Medulla oblongata (tissue), 1 donor: Measurements from ENCODE around the gene NUDCD2.
A peak's percentile ranks its signal among the peaks of the same experiment; 100 is the strongest.

Source experiments
- DNase-seq: peaks from one replicate; pipeline ENCODE4 v3.0.0-alpha.2; 2015; ENCODE audit errors: extremely low spot score

Gene NUDCD2

GRCh38 chr5:163459819-163460561 is at the start of gene NUDCD2:
TSS of gene NUDCD2 (minus strand) at chr5:163460102. CDS start at chr5:163460050, 52 bp downstream.
- DNase-seq, result peak; percentile 99

- peak; percentile 56 for DNase-seq
These were observed 49.5 kb upstream of the NUDCD2 start for GRCh38 chr5:163509291-163509951.

GRCh38 chr5:163508753-163509152 is 48.9 kb upstream of the NUDCD2 start:
- DNase-seq, result no peak

GRCh38 chr5:163506726-163507125 is 46.8 kb upstream of the NUDCD2 start:
- DNase-seq, result peak; percentile 27

GRCh38 chr5:163506095-163506457 is 46.2 kb upstream of the NUDCD2 start:
- no peak for DNase-seq

- peak; percentile 97 for DNase-seq
These were observed 45.6 kb upstream of the NUDCD2 start, which contains the start of gene MAT2B for GRCh38 chr5:163505368-163506094. TSS of gene MAT2B (plus strand) at chr5:163505619. CDS start at chr5:163505687, 68 bp downstream.

- DNase-seq, result no peak
These were observed 45.1 kb upstream of the NUDCD2 start for GRCh38 chr5:163505049-163505367.

- DNase-seq, result peak; percentile 80
These were observed 44.4 kb upstream of the NUDCD2 start for GRCh38 chr5:163504079-163504931.

- DNase-seq, result peak; percentile 82
These were observed 43.5 kb upstream of the NUDCD2 start for GRCh38 chr5:163503106-163504078.

- no peak for DNase-seq
These were observed 42.6 kb upstream of the NUDCD2 start for GRCh38 chr5:163502521-163502920.

- DNase-seq, result no peak
These were observed 39.0 kb upstream of the NUDCD2 start for GRCh38 chr5:163498886-163499285.

- DNase-seq, result no peak
These were observed 37.4 kb upstream of the NUDCD2 start for GRCh38 chr5:163497315-163497714.

- DNase-seq, result no peak
These were observed 36.4 kb upstream of the NUDCD2 start for GRCh38 chr5:163496286-163496685.

GRCh38 chr5:163489745-163490075 is 29.8 kb upstream of the NUDCD2 start:
- no peak for DNase-seq

GRCh38 chr5:163489055-163489744 is 29.3 kb upstream of the NUDCD2 start:
- DNase-seq, result no peak

GRCh38 chr5:163478982-163479271 is 19.0 kb upstream of the NUDCD2 start:
- DNase-seq, result no peak

- no peak for DNase-seq
These were observed 18.5 kb upstream of the NUDCD2 start for GRCh38 chr5:163478126-163478981.

- DNase-seq, result no peak
These were observed 15.5 kb upstream of the NUDCD2 start for GRCh38 chr5:163475411-163475810.

GRCh38 chr5:163473635-163474243 is 13.8 kb upstream of the NUDCD2 start:
- DNase-seq, result peak; percentile 11
